Right ventricle myocardium superior (tissue), 1 donor: ENCODE results near the gene PROKR1. TPM values are rescaled to one million over a fixed set of nuclear protein-coding genes. Genes with fewer than 3 reads are reported as not detected.
"Not testable (repeated sequence)": the region's sequence is repeated elsewhere in the genome, so short reads cannot be mapped to it uniquely, and the experiment has no call there.

Source experiments
- ATAC-seq: fragments of 200-7000 bp; cut with Tn5 transposase; one replicate; pipeline ENCODE4 v1.9.1; 2020; ENCODE audit warnings: mild to moderate bottlenecking; ENCODE audit not compliant: poor library complexity
- DNase-seq: peaks from one replicate; pipeline ENCODE4 v3.0.0-alpha.2; 2020
- intact Hi-C: fragments of 100-400 bp; cut with DNase I; formaldehyde crosslinking; loops from one replicate; pipeline ENCODE4 v1.11.2; 2022
- total RNA-seq: library from RNA; stranded (reverse); fragmentation: NEBNext Ultra II Directional; extraction: Animal tissue kit (Norgen Biotek cat#: 25700); gene quantifications from one replicate; pipeline ENCODE4 v1.2.1, GENCODE V29; 2021
- donor health status: DM: no; HTN: yes; CAD: no; lungs with severe emphysema.

The PROKR1 gene
- total RNA-seq, 1 donor from 2014 or later = not detected

GRCh38 chr2:68650645-68651044 is 7.3 kb downstream of the PROKR1 start:
- ATAC-seq (no peak), DNase-seq (no peak)
- intact Hi-C loops = no loop called here

- intact Hi-C loops = no loop called here
- ATAC-seq (no peak), DNase-seq (no peak)
These were observed 9.7 kb downstream of the PROKR1 start for GRCh38 chr2:68653034-68653433.

GRCh38 chr2:68653538-68653982 is 10.2 kb downstream of the PROKR1 start:
- ATAC-seq (peak; percentile 22), DNase-seq (no peak)
- intact Hi-C loops = no loop called here

GRCh38 chr2:68658266-68658665 is 14.9 kb downstream of the PROKR1 start:
- no peak for DNase-seq
- intact Hi-C loops = no loop called here
- ATAC-seq = no peak

GRCh38 chr2:68659081-68659480 is 15.7 kb downstream of the PROKR1 start:
- intact Hi-C loops = no loop called here
- DNase-seq (no peak), ATAC-seq (no peak)

- DNase-seq (no peak), ATAC-seq (no peak)
- intact Hi-C loops = no loop called here
These were observed 17.3 kb downstream of the PROKR1 start for GRCh38 chr2:68660658-68661057.

- intact Hi-C loops = no loop called here
- DNase-seq (no peak), ATAC-seq (no peak)
These were observed 19.1 kb downstream of the PROKR1 start for GRCh38 chr2:68662466-68662865.

GRCh38 chr2:68663371-68664156 is 20.2 kb downstream of the PROKR1 start:
- no peak for ATAC-seq
- intact Hi-C loops = no loop called here
- no peak for DNase-seq

- DNase-seq = no peak
- intact Hi-C loops = no loop called here
- ATAC-seq = no peak
These were observed 24.0 kb downstream of the PROKR1 start for GRCh38 chr2:68667371-68667770.

- intact Hi-C loops = no loop called here
- no peak for DNase-seq
- ATAC-seq = no peak
These were observed 26.3 kb downstream of the PROKR1 start for GRCh38 chr2:68669651-68670050.

- intact Hi-C loops = no loop called here
These were observed 28.6 kb downstream of the PROKR1 start for GRCh38 chr2:68671961-68672360.

GRCh38 chr2:68673631-68674030 is 30.3 kb downstream of the PROKR1 start:
- DNase-seq = no peak
- intact Hi-C loops = no loop called here
- no peak for ATAC-seq

More at GRCh38 chr2:68671961-68672360, 28.6 kb downstream of the PROKR1 start:
- ATAC-seq (no peak), DNase-seq (no peak)

GRCh38 chr2:68675470-68675869 is 32.1 kb downstream of the PROKR1 start:
- DNase-seq (no peak), ATAC-seq (no peak)
- intact Hi-C loops = no loop called here

GRCh38 chr2:68677837-68678236 is 34.5 kb downstream of the PROKR1 start:
- intact Hi-C loops, ATAC-seq, DNase-seq: not testable (repeated sequence)

GRCh38 chr2:68679166-68679916 is 36.0 kb downstream of the PROKR1 start:
- ATAC-seq, intact Hi-C loops: not testable (repeated sequence)
- peak; percentile 65 for DNase-seq

- ATAC-seq, intact Hi-C loops, DNase-seq: not testable (repeated sequence)
These were observed 36.5 kb downstream of the PROKR1 start for GRCh38 chr2:68679917-68680267.

- no peak for ATAC-seq
- no peak for DNase-seq
- intact Hi-C loops = no loop called here
These were observed 40.8 kb downstream of the PROKR1 start for GRCh38 chr2:68684197-68684596.

GRCh38 chr2:68686178-68686577 is 42.8 kb downstream of the PROKR1 start:
- intact Hi-C loops = no loop called here
- DNase-seq = no peak
- no peak for ATAC-seq

- intact Hi-C loops = no loop called here
- no peak for ATAC-seq
These were observed 43.6 kb downstream of the PROKR1 start for GRCh38 chr2:68687018-68687417.

More at GRCh38 chr2:68687018-68687417, 43.6 kb downstream of the PROKR1 start:
- DNase-seq = no peak
